ENCODE results near the gene DYSF.

DYSF gene

DNA sequence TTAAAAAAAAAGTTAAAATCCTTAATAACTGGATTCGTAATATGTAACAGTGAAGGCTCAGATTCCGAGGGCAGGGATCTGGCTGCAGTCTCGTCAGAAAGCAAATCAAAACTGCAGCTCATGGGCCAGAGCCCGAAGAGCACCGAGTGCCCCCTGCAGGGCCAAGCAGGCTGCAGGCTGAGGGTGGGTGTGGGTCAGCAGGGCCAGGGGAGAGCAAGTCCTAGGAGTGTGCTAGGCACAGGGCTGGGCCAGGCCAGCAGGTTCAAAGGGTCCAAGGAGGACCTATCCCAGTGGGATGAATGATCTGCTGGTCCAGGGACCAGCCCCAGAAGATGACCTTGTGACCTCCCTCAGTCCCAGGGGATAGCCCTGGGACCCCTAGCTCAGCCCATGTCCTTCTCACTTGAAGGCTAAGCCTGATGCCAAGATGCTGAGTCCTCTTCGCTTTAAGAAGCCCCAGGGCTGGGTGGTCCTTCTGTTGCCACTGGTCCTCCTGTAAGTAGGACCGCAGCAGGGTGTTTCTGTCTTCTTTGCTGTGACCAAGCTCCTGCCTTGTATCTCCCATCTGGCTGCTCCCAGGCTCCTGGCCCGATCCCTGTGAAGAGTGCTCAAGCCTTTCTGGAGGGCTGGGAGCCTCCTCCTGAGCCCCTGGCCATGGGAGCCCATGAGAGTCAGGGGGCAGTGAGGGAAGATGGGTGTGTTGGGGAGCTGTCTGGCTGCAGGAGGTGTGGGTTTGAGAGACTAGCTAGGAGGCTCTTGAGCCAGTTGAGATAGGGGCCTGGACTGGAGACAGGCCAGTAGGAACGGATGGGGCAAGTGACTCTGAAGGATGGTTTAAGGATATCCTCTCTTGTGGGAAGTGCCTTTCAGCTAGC lies 150.7 kb downstream of the DYSF start:
- H3K36me3 ChIP-seq (ENCODE audit: control insufficient read depth, insufficient read depth, low read length), result no peaks in the 10 kb centered on the region
- peaks cover 15% of the 10 kb centered on the region for H3K4me1 ChIP-seq (ENCODE audit: control insufficient read depth, insufficient read depth, low read length)
- 89 to 91% methylated on average over 9 of the region's 9 CpGs for WGBS, 2 experiments
- no peak overlapping the region for H3K4me3 ChIP-seq (ENCODE audit: insufficient read depth, low read depth, low read length)
- H3K27me3 ChIP-seq (ENCODE audit: control insufficient read depth, insufficient read depth, low read length, poor library complexity, severe bottlenecking), result no peaks in the 10 kb centered on the region
- no peak overlapping the region for H3K27ac ChIP-seq (ENCODE audit: insufficient read depth, low read depth, low read length, poor library complexity, severe bottlenecking)
- H3K9me3 ChIP-seq (ENCODE audit: control insufficient read depth, low read length), result no peaks in the 10 kb centered on the region

DNA sequence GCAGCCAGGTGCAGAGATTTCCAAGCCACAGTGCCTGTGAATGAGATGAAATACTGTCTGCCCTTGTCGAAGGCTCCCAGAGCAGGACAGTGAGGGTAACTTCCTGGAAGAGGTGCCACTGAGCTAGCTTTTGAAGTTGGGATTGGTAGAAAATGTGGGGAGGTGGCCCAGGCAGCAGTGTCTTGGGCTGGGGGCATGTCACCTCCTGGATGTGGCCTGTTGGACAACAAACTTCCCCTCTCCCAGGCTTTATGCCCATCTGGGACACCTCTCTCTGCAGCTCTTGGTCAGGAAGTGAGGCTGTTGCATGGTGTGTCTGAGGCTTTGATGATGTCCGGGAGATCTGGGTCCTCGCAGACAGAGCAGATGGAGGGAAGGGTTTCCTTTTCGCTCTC lies 151.4 kb downstream of the DYSF start:
- H3K27ac ChIP-seq (ENCODE audit: insufficient read depth, low read depth, low read length, poor library complexity, severe bottlenecking), result no peak overlapping the region
- no peak overlapping the region for H3K4me3 ChIP-seq (ENCODE audit: insufficient read depth, low read depth, low read length)
- 79 to 83% methylated on average over 4 of the region's 4 CpGs for WGBS, 2 experiments
- H3K36me3 ChIP-seq (ENCODE audit: control insufficient read depth, insufficient read depth, low read length), result no peaks in the 10 kb centered on the region
- no peaks in the 10 kb centered on the region for H3K27me3 ChIP-seq (ENCODE audit: control insufficient read depth, insufficient read depth, low read length, poor library complexity, severe bottlenecking)
- no peaks in the 10 kb centered on the region for H3K9me3 ChIP-seq (ENCODE audit: control insufficient read depth, low read length)
- peaks cover 15% of the 10 kb centered on the region for H3K4me1 ChIP-seq (ENCODE audit: control insufficient read depth, insufficient read depth, low read length)

DNA sequence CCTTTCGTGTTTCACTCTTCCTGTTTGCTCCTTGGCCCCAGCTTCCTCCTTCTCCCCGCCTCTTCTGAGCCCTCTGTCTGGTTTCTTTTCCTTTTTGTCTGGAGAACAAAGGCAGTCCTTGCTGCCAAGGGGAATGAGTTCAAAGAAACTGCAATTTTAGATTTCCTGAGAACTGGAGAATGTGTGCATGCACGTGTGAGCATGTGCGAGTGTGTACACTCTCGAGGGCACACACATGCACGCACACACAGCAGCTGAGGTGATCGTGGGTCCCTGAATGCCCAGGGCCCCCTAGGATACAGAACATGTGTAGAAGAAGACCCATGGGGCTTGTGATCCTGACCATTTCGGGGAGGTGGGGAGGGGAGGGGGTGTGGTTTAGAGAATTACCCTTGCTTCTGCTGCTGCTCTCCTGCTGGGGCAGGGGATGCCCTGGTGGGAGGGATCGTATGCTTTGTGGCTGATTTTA lies 151.8 kb downstream of the DYSF start:
- Histone ChIP-seq H3K36me3 (ENCODE audit: control insufficient read depth, insufficient read depth, low read length) (no peaks in the 10 kb centered on the region), H3K4me3 (ENCODE audit: insufficient read depth, low read depth, low read length) (no peak overlapping the region), H3K9me3 (ENCODE audit: control insufficient read depth, low read length) (no peaks in the 10 kb centered on the region), H3K4me1 (ENCODE audit: control insufficient read depth, insufficient read depth, low read length) (peaks cover 15% of the 10 kb centered on the region), H3K27ac (ENCODE audit: insufficient read depth, low read depth, low read length, poor library complexity, severe bottlenecking) (no peak overlapping the region), H3K27me3 (ENCODE audit: control insufficient read depth, insufficient read depth, low read length, poor library complexity, severe bottlenecking) (no peaks in the 10 kb centered on the region)
- 48 to 52% methylated on average over 9 of the region's 9 CpGs for WGBS, 2 experiments

DNA sequence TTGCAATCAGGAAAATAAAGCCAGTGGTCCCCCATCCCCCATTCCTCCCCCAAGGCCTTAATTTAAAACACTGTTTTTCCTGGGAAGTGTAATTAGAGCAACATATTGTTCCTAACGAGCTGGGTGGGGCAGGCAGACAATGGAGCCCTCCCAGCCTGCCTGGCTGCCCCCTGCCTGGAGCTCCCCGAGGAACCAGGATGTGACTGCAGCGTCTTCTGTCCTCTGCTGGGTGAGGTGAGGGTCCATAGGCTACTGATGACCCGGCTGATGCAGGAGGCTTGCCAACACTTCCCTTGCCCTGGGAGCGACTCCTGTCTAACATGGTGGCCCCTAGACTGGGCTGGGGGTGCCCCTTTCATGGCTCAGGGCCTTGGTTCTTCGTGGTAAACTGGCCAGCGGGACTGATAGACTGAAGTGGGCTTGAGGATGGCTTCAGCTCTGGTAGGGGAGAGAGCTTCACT lies 152.4 kb downstream of the DYSF start:
- H3K4me3 ChIP-seq (ENCODE audit: insufficient read depth, low read depth, low read length), result no peak overlapping the region
- H3K36me3 ChIP-seq (ENCODE audit: control insufficient read depth, insufficient read depth, low read length), result no peaks in the 10 kb centered on the region
- H3K27me3 ChIP-seq (ENCODE audit: control insufficient read depth, insufficient read depth, low read length, poor library complexity, severe bottlenecking), result no peaks in the 10 kb centered on the region
- peaks cover 15% of the 10 kb centered on the region for H3K4me1 ChIP-seq (ENCODE audit: control insufficient read depth, insufficient read depth, low read length)
- H3K9me3 ChIP-seq (ENCODE audit: control insufficient read depth, low read length), result no peaks in the 10 kb centered on the region
- H3K27ac ChIP-seq (ENCODE audit: insufficient read depth, low read depth, low read length, poor library complexity, severe bottlenecking), result no peak overlapping the region
- 71 to 73% methylated on average over 7 of the region's 7 CpGs for WGBS, 2 experiments

DNA sequence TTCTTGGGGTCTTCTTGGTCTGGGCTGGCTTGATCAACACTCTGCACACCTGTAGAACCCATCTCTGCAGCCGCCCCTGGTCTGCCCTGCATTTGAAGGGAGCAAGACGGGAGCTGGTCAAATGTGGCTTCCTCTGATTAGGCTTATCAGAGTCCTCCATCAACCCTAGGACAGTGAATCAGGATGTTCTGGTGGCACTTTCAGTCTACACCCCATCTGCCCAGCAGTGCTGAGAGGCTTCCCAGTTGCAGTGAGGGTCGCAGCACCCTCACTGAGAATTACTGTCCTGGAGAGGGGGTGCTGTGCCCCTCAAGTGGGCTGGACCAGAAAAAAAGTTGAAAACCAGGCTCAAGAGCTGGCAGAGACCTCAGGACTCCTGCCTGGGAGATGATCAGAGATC lies 152.9 kb downstream of the DYSF start:
- Histone ChIP-seq H3K27ac (ENCODE audit: insufficient read depth, low read depth, low read length, poor library complexity, severe bottlenecking) (no peak overlapping the region), H3K36me3 (ENCODE audit: control insufficient read depth, insufficient read depth, low read length) (no peaks in the 10 kb centered on the region), H3K9me3 (ENCODE audit: control insufficient read depth, low read length) (no peaks in the 10 kb centered on the region), H3K4me3 (ENCODE audit: insufficient read depth, low read depth, low read length) (no peak overlapping the region), H3K27me3 (ENCODE audit: control insufficient read depth, insufficient read depth, low read length, poor library complexity, severe bottlenecking) (no peaks in the 10 kb centered on the region), H3K4me1 (ENCODE audit: control insufficient read depth, insufficient read depth, low read length) (peaks cover 15% of the 10 kb centered on the region)
- WGBS, 2 experiments, result 93 to 94% methylated on average over 3 of the region's 3 CpGs

DNA sequence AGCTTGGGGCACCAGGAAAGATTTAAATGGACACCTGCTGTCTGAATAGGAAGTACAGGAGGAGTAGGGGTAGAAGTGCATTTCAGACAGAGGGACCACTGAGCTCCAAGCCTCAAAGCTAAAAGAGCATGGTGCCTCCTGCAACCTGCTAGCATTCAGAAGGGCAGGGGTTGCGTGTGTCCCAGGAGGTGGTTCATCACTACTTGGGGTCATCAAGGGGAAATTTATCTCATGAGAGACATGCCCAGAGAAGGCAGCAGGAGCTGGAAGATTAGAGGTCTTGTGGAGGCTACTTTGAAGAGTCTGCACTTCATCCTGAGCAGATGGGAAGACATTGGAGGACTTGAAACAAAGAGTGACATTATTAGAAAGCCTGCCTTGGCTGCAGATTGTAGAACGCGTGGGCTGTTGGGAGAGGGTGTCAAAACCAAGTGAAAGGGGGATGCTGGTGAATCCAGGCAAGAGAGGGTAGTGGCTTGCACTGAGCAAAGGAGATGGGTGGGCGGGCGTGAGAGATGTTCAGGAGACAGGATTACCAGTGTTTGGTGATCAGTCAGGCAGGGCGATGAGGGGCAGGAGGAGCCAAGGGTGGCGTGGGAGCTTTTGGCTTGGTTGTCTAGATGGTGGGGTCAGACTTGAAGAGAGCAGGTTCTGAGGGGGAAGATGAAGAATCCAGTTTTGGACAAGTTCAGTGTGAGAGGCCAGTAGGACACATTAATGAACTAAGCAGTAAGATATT lies 154.0 kb downstream of the DYSF start:
- Histone ChIP-seq H3K4me1 (ENCODE audit: control insufficient read depth, insufficient read depth, low read length) (peaks cover 15% of the 10 kb centered on the region), H3K4me3 (ENCODE audit: insufficient read depth, low read depth, low read length) (no peak overlapping the region), H3K9me3 (ENCODE audit: control insufficient read depth, low read length) (no peaks in the 10 kb centered on the region), H3K27ac (ENCODE audit: insufficient read depth, low read depth, low read length, poor library complexity, severe bottlenecking) (no peak overlapping the region), H3K27me3 (ENCODE audit: control insufficient read depth, insufficient read depth, low read length, poor library complexity, severe bottlenecking) (no peaks in the 10 kb centered on the region), H3K36me3 (ENCODE audit: control insufficient read depth, insufficient read depth, low read length) (no peaks in the 10 kb centered on the region)
- WGBS, 2 experiments, result 92 to 95% methylated on average over 7 of the region's 7 CpGs

DNA sequence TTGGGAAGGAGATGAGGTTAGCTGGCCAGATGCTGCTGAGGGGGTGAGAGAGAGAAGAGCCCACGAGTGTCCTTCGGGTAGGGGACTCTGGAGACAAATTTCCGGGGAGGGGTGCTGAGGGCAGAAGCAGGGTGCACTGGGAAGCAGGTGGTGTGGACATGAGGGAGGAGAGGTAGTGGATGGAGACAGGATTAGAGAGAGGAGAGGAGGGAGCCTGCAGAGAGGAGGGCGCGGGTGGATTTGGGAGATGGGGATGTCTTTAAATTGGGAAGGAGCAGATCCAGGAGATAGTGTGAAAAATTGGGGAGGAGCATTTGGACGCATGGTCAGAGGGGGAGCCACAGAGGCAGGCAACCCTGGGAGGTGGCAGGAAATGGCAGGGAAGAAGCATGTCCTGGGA lies 154.7 kb downstream of the DYSF start:
- peaks cover 15% of the 10 kb centered on the region for H3K4me1 ChIP-seq (ENCODE audit: control insufficient read depth, insufficient read depth, low read length)
- WGBS, 2 experiments, result 73% methylated on average over 6 of the region's 6 CpGs
- no peaks in the 10 kb centered on the region for H3K36me3 ChIP-seq (ENCODE audit: control insufficient read depth, insufficient read depth, low read length)
- no peaks in the 10 kb centered on the region for H3K27me3 ChIP-seq (ENCODE audit: control insufficient read depth, insufficient read depth, low read length, poor library complexity, severe bottlenecking)
- no peak overlapping the region for H3K4me3 ChIP-seq (ENCODE audit: insufficient read depth, low read depth, low read length)
- H3K9me3 ChIP-seq (ENCODE audit: control insufficient read depth, low read length), result no peaks in the 10 kb centered on the region
- H3K27ac ChIP-seq (ENCODE audit: insufficient read depth, low read depth, low read length, poor library complexity, severe bottlenecking), result no peak overlapping the region

DNA sequence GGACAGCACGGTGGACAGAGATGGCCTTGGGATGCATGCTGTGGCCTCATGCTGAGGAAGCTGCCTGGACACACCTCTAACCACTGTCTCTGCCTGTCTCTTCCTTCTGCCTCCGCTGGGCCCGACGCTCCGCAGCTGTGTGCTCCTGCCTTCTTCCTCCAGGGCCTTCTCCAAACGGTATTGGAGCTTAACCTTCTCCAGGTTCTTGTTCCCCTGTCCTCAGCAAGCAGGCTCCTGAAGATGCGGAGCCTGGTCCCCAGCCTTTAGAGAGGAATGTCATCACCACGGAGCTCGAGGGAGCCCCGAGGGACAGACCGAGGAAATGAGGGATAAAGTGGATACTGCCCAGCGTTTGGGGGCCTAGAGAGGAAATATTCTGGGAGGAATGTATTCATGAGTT lies 155.1 kb downstream of the DYSF start:
- no peaks in the 10 kb centered on the region for H3K36me3 ChIP-seq (ENCODE audit: control insufficient read depth, insufficient read depth, low read length)
- H3K4me1 ChIP-seq (ENCODE audit: control insufficient read depth, insufficient read depth, low read length), result peaks cover 15% of the 10 kb centered on the region
- WGBS, 2 experiments, result 80 to 81% methylated on average over 12 of the region's 12 CpGs
- H3K4me3 ChIP-seq (ENCODE audit: insufficient read depth, low read depth, low read length), result no peak overlapping the region
- no peaks in the 10 kb centered on the region for H3K27me3 ChIP-seq (ENCODE audit: control insufficient read depth, insufficient read depth, low read length, poor library complexity, severe bottlenecking)
- H3K9me3 ChIP-seq (ENCODE audit: control insufficient read depth, low read length), result no peaks in the 10 kb centered on the region
- H3K27ac ChIP-seq (ENCODE audit: insufficient read depth, low read depth, low read length, poor library complexity, severe bottlenecking), result no peak overlapping the region

DNA sequence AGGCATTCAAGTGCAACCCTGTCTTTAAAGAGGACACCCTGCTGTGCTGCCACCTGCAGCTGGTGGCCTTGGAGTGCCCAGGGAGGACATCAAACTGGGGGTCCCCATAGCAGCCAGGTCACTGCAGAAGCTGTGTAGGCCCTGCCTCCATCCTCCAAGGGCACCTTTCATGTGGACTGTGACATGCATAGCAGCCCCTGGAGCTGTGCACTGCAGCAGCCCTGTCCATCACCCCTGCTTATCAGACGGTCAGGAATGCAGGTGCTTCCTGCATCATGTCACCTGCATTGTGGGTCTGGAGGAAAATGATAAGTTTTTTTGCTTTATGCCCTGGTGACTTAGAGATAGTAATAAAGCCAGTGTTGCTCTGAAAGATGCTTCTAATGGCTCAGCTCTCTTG lies 155.7 kb downstream of the DYSF start:
- peaks cover 15% of the 10 kb centered on the region for H3K4me1 ChIP-seq (ENCODE audit: control insufficient read depth, insufficient read depth, low read length)
- no peaks in the 10 kb centered on the region for H3K9me3 ChIP-seq (ENCODE audit: control insufficient read depth, low read length)
- no peak overlapping the region for H3K4me3 ChIP-seq (ENCODE audit: insufficient read depth, low read depth, low read length)
- H3K27ac ChIP-seq (ENCODE audit: insufficient read depth, low read depth, low read length, poor library complexity, severe bottlenecking), result no peak overlapping the region
- H3K36me3 ChIP-seq (ENCODE audit: control insufficient read depth, insufficient read depth, low read length), result no peaks in the 10 kb centered on the region
- no peaks in the 10 kb centered on the region for H3K27me3 ChIP-seq (ENCODE audit: control insufficient read depth, insufficient read depth, low read length, poor library complexity, severe bottlenecking)
- 90% methylated on average over 1 of the region's 1 CpG for WGBS, 2 experiments

DNA sequence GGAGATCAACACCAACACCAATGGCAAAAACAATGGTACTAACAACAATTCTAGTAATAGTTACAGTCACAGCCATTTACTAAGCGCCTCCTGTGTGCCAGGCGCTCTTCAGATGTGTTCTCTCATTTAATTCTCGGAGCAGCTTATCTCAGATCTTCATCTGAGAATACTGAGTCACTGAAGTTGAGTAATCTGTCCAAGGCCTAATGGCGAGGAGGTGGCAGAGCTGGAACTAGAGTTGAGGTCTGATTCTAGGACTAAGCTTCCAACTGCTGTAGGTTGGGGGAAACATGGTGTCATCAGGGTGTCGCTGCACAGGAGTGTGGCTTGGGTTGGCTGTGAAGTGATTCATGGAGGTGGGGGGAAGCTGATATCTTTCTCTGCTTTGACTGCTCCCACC lies 156.1 kb downstream of the DYSF start:
- Histone ChIP-seq H3K4me1 (ENCODE audit: control insufficient read depth, insufficient read depth, low read length) (peaks cover 15% of the 10 kb centered on the region), H3K9me3 (ENCODE audit: control insufficient read depth, low read length) (no peaks in the 10 kb centered on the region), H3K27ac (ENCODE audit: insufficient read depth, low read depth, low read length, poor library complexity, severe bottlenecking) (no peak overlapping the region), H3K36me3 (ENCODE audit: control insufficient read depth, insufficient read depth, low read length) (no peaks in the 10 kb centered on the region), H3K4me3 (ENCODE audit: insufficient read depth, low read depth, low read length) (no peak overlapping the region), H3K27me3 (ENCODE audit: control insufficient read depth, insufficient read depth, low read length, poor library complexity, severe bottlenecking) (no peaks in the 10 kb centered on the region)
- WGBS, 2 experiments, result 94 to 95% methylated on average over 5 of the region's 5 CpGs

All from ectodermal cell (in vitro differentiated cells).